K562 (cell line): ENCODE measurements around the gene FTL. TPM values are rescaled to one million over a fixed set of nuclear protein-coding genes. Genes with fewer than 3 reads are reported as not detected.
A peak's percentile ranks its signal among the peaks of the same experiment; 100 is the strongest.

Experiments
- CTCFL ChIP-seq: IDR thresholded peaks from 2 replicates; pipeline ENCODE4 v1.6.1; 2011; ENCODE audit warnings: borderline replicate concordance, low read depth, mild to moderate bottlenecking, moderate library complexity, low read length; ENCODE audit not compliant: insufficient read depth, poor library complexity, severe bottlenecking
- DACH1 ChIP-seq: fragments of 450-650 bp; IDR thresholded peaks from 2 replicates; pipeline ENCODE4 v1.6.1; 2018; ENCODE audit not compliant: partially characterized antibody
- DNMT1 ChIP-seq: fragments of 450-650 bp; IDR thresholded peaks from 2 replicates; pipeline ENCODE4 v1.6.1; 2016; ENCODE audit warnings: antibody characterized with exemption, mild to moderate bottlenecking
- FOXA1 ChIP-seq: fragments of 450-650 bp; IDR thresholded peaks from 2 replicates; pipeline ENCODE4 v1.6.1; 2016; ENCODE audit warnings: mild to moderate bottlenecking, borderline replicate concordance
- GABPB1 ChIP-seq: sonication (generic); formaldehyde crosslinking; IDR thresholded peaks from 2 replicates; pipeline ENCODE4 v1.8.0; 2022; ENCODE audit warnings: mild to moderate bottlenecking, missing genetic modification reagents
- GATAD2A ChIP-seq: fragments of 450-650 bp; IDR thresholded peaks from 2 replicates; pipeline ENCODE4 v1.6.1; 2017
- NELFE ChIP-seq: IDR thresholded peaks from 2 replicates; pipeline ENCODE4 v1.6.1; 2011; ENCODE audit warnings: mild to moderate bottlenecking; ENCODE audit not compliant: insufficient read depth, insufficient read length
- NFXL1 ChIP-seq: fragments of 450-650 bp; formaldehyde crosslinking; IDR thresholded peaks from 2 replicates; pipeline ENCODE4 v1.4.0; 2021; ENCODE audit warnings: mild to moderate bottlenecking
- OTX1 ChIP-seq: fragments of 450-650 bp; formaldehyde crosslinking; IDR thresholded peaks from 2 replicates; pipeline ENCODE4 v1.4.0; 2022; ENCODE audit warnings: mild to moderate bottlenecking
- PYGO2 ChIP-seq: fragments of 450-650 bp; IDR thresholded peaks from 2 replicates; pipeline ENCODE4 v1.6.1; 2016; ENCODE audit warnings: mild to moderate bottlenecking, missing genetic modification characterization, moderate library complexity, missing compliant biosample characterization
- RBBP5 ChIP-seq: fragments of 200-600 bp; sonication (generic); IDR thresholded peaks from 2 replicates; pipeline ENCODE4 v1.6.1; 2012; ENCODE audit warnings: borderline replicate concordance, mild to moderate bottlenecking, low read length, control low read depth, inconsistent platforms; ENCODE audit not compliant: insufficient read depth, poor library complexity, severe bottlenecking
- TSHZ1 ChIP-seq: fragments of 250-450 bp; sonication (Bioruptor Pico); IDR thresholded peaks from 2 replicates; pipeline ENCODE4 v1.4.0; 2020; ENCODE audit warnings: mild to moderate bottlenecking, moderate library complexity
- YBX1 ChIP-seq: fragments of 450-650 bp; IDR thresholded peaks from 2 replicates; pipeline ENCODE4 v1.7.1; 2016; ENCODE audit warnings: mild to moderate bottlenecking
- ZBED1 ChIP-seq: IDR thresholded peaks from 2 replicates; pipeline ENCODE4 v1.6.1; 2014
- ZBTB2 ChIP-seq: fragments of 450-650 bp; IDR thresholded peaks from 2 replicates; pipeline ENCODE4 v1.6.1; 2016; ENCODE audit warnings: antibody characterized with exemption
- ZBTB49 ChIP-seq: sonication (generic); formaldehyde crosslinking; IDR thresholded peaks from 2 replicates; pipeline ENCODE4 v1.8.0; 2022; ENCODE audit warnings: missing genetic modification reagents, mild to moderate bottlenecking, borderline replicate concordance
- ZNF212 ChIP-seq: fragments of 450-650 bp; formaldehyde crosslinking; IDR thresholded peaks from 2 replicates; pipeline ENCODE4 v1.4.0; 2020; ENCODE audit warnings: mild to moderate bottlenecking
- ZNF324 ChIP-seq: fragments of 250-450 bp; sonication (Bioruptor Pico); IDR thresholded peaks from 2 replicates; pipeline ENCODE4 v1.4.0; 2020; ENCODE audit warnings: mild to moderate bottlenecking
- ZNF354B ChIP-seq: fragments of 250-450 bp; sonication (Bioruptor Pico); IDR thresholded peaks from 2 replicates; pipeline ENCODE4 v1.4.0; 2020
- ZNF668 ChIP-seq: fragments of 250-450 bp; sonication (Bioruptor Pico); IDR thresholded peaks from 2 replicates; pipeline ENCODE4 v1.8.0; 2022; ENCODE audit warnings: mild to moderate bottlenecking, inconsistent platforms
- ZNF766 ChIP-seq: fragments of 200-800 bp; sonication (Bioruptor generic); conservative IDR thresholded peaks from 2 replicates; pipeline ENCODE4 v1.6.1; 2016; ENCODE audit warnings: missing genetic modification characterization, missing compliant biosample characterization
- ZNF780A ChIP-seq: fragments of 250-450 bp; sonication (Bioruptor Pico); IDR thresholded peaks from 2 replicates; pipeline ENCODE4 v1.5.0; 2021; ENCODE audit warnings: mild to moderate bottlenecking
- polyA plus RNA-seq, 8 experiments: library from polyadenylated mRNA; depleted of rRNA in 4 of 8; stranded (reverse) in 5 of 8; unstranded in 3 of 8; fragments of >200 nt; fragmentation: Nextera tagmentation in 2 of 8; fragmentation: Illumina TruSeq in 1 of 8; extraction: Ambion mirVana in 2 of 8; extraction: Trizol in 1 of 8; gene quantifications; 2 replicates each; pipeline versions ENCODE4 v1.2.1 to v1.2.3, GENCODE V29; 2011 to 2014; ENCODE audit warnings: inconsistent platforms in 1 of 8, missing spikeins in 1 of 8
- total RNA-seq, 7 experiments: library from RNA; depleted of rRNA in 6 of 7; stranded (reverse); fragments of >200 nt in 6 of 7; fragmentation: Illumina TruSeq in 2 of 7; extraction: Trizol in 2 of 7; gene quantifications; 2 replicates each; pipeline versions ENCODE4 v1.2.1 to v1.2.3, GENCODE V29; 2011 to 2021; ENCODE audit warnings: low replicate concordance in 1 of 7

Gene FTL
- total and polyA plus RNA-seq, 9 of the 15 experiments (the other 6 are each of a cell fraction or from before 2014, with no cell fraction given) = 1,231 to 27,415 (median 3,965) TPM

- no peak for TF ChIP-seq GATAD2A
- peak; percentile 49 for TF ChIP-seq RBBP5
- TF ChIP-seq CTCFL = no peak
- TF ChIP-seq ZNF766 = 0 out of 2 replicates have a peak, but pooled peaks have one; percentile 38
- no peak for TF ChIP-seq DNMT1
- TF ChIP-seq ZBTB2 = no peak
- TF ChIP-seq ZNF668 (CRISPR knock-in tag) = no peak
- no peak for TF ChIP-seq ZNF354B (CRISPR knock-in tag)
- no peak for TF ChIP-seq PYGO2 (tag)
- TF ChIP-seq OTX1 = no peak
- no peak for TF ChIP-seq ZNF212 (CRISPR knock-in tag)
- TF ChIP-seq ZBTB49 = no peak
- no peak for TF ChIP-seq DACH1
- no peak for TF ChIP-seq ZNF324 (CRISPR knock-in tag)
- no peak for TF ChIP-seq NELFE
- no peak for TF ChIP-seq GABPB1 (CRISPR knock-in tag)
- no peak for TF ChIP-seq YBX1
- TF ChIP-seq NFXL1 (CRISPR knock-in tag) = no peak
- TF ChIP-seq ZNF780A (CRISPR knock-in tag) = no peak
- no peak for TF ChIP-seq ZBED1
- no peak for TF ChIP-seq FOXA1
- TF ChIP-seq TSHZ1 = no peak
These were observed 31.7 kb upstream of the FTL start, which contains the start of gene DHDH (continued) for GRCh38 chr19:48933382-48933932.
